GM12878 (cell line): ENCODE data around the gene PHEX. TPM values are rescaled to one million over a fixed set of nuclear protein-coding genes. Genes with fewer than 3 reads are reported as not detected.

Experiments used
- ATAC-seq: fragments of 200-7000 bp; cut with Tn5 transposase; 3 replicates; pipeline ENCODE4 v1.9.1; 2020; ENCODE audit warnings: mild to moderate bottlenecking, moderate library complexity
- BruUV-seq: library from RNA; stranded (reverse); fragments of 400-500 nt; replicated peaks from 2 replicates; lab custom pipeline; 2021; lab: Mats Ljungman, UMichigan
- CTCF ChIA-PET: fragments of 300-600 bp; sonication (Branson Sonifier 250); formaldehyde crosslinking; extraction: SDS; loops from one replicate; lab custom pipeline; 2021; ENCODE audit warnings: inconsistent platforms; lab: Yijun Ruan, JAX
- POLR2A ChIA-PET: fragments of 350-600 bp; formaldehyde crosslinking; extraction: SDS; loops from one replicate; lab custom pipeline; 2021; ENCODE audit warnings: inconsistent platforms; lab: Charles Lee
- RAD21 ChIA-PET: fragments of 300-600 bp; sonication (Branson Sonifier 250); formaldehyde crosslinking; loops from one replicate; lab custom pipeline; 2023; ENCODE audit warnings: antibody characterized with exemption; ENCODE audit not compliant: unreplicated experiment; lab: Charles Lee
- SMC1A ChIA-PET: fragments of 300-600 bp; sonication (Branson Sonifier 250); formaldehyde crosslinking; loops from one replicate; lab custom pipeline; 2023; ENCODE audit not compliant: unreplicated experiment, uncharacterized antibody; lab: Charles Lee
- DNase-seq: peaks from one replicate; pipeline ENCODE4 v3.0.0-alpha.2; 2011; ENCODE audit warnings: low read depth, low spot score
- FAIRE-seq: peaks from 3 replicates; lab custom pipeline; 2011; peaks lifted over from hg19 to GRCh38; lab: Jason Lieb, UNC
- H2AFZ ChIP-seq: 2 replicates; pipeline ENCODE4 v1.6.0; 2011; ENCODE audit warnings: low read depth, low read length, control low read depth; ENCODE audit not compliant: control insufficient read depth
- H3K27ac ChIP-seq: 2 replicates; pipeline ENCODE4 v1.5.1; 2011; ENCODE audit warnings: control low read depth; ENCODE audit not compliant: control insufficient read depth, insufficient read depth
- H3K27me3 ChIP-seq, 2 experiments: replicated peaks in 1 of 2; 2 replicates each; pipeline versions ENCODE4 v1.6.0 to v1.6.1; 2011; ENCODE audit warnings: low read length in 1 of 2; ENCODE audit not compliant: control insufficient read depth in 2 of 2, insufficient read depth in 2 of 2
- H3K36me3 ChIP-seq, 2 experiments: 2 replicates each; pipeline ENCODE4 v1.5.1; 2011; ENCODE audit warnings: low read length in 1 of 2; ENCODE audit not compliant: control insufficient read depth in 2 of 2, insufficient read depth in 2 of 2
- H3K4me1 ChIP-seq: 2 replicates; pipeline ENCODE4 v1.6.1; 2011; ENCODE audit warnings: mild to moderate bottlenecking, low read length, moderate library complexity, mixed read lengths; ENCODE audit not compliant: control insufficient read depth, insufficient read depth
- H3K4me2 ChIP-seq: 2 replicates; pipeline ENCODE4 v1.6.0; 2011; ENCODE audit warnings: control low read depth; ENCODE audit not compliant: control insufficient read depth, insufficient read depth
- H3K4me3 ChIP-seq: fragments of 200-600 bp; sonication (generic); 2 replicates; pipeline ENCODE4 v1.5.1; 2016
- H3K79me2 ChIP-seq: 2 replicates; pipeline ENCODE4 v1.6.0; 2011; ENCODE audit warnings: low read length; ENCODE audit not compliant: control insufficient read depth, insufficient read depth
- H3K9ac ChIP-seq: 2 replicates; pipeline ENCODE4 v1.8.0; 2011; ENCODE audit warnings: low read length, control low read depth, mixed read lengths; ENCODE audit not compliant: control insufficient read depth, insufficient read depth
- H3K9me3 ChIP-seq: replicated peaks from 3 replicates; pipeline ENCODE4 v1.5.1; 2011; ENCODE audit warnings: mild to moderate bottlenecking, low read length; ENCODE audit not compliant: control insufficient read depth, insufficient read depth
- H4K20me1 ChIP-seq: 2 replicates; pipeline ENCODE4 v1.6.0; 2011; ENCODE audit not compliant: control insufficient read depth, insufficient read depth
- DPF2 ChIP-seq: fragments of 450-650 bp; IDR thresholded peaks from 2 replicates; pipeline ENCODE4 v1.6.1; 2017; ENCODE audit warnings: mild to moderate bottlenecking
- EGR1 ChIP-seq, 2 experiments: IDR thresholded peaks; 1 replicate in 1 of 2; 2 replicates in 1 of 2; pipeline ENCODE4 v1.6.1; 2011 to 2012; ENCODE audit warnings: low read depth in 2 of 2, low read length in 2 of 2, borderline replicate concordance in 1 of 2, mild to moderate bottlenecking in 1 of 2, moderate library complexity in 1 of 2
- FOXK2 ChIP-seq: fragments of 450-650 bp; IDR thresholded peaks from 2 replicates; pipeline ENCODE4 v1.6.1; 2017; ENCODE audit warnings: mild to moderate bottlenecking, moderate library complexity
- HDAC2 ChIP-seq: fragments of 200-600 bp; sonication (generic); IDR thresholded peaks from 2 replicates; pipeline ENCODE4 v1.6.1; 2017
- JUNB ChIP-seq: IDR thresholded peaks from 2 replicates; pipeline ENCODE4 v1.6.1; 2016; ENCODE audit warnings: antibody characterized with exemption, mild to moderate bottlenecking
- POLR2AphosphoS5 ChIP-seq: IDR thresholded peaks from 2 replicates; pipeline ENCODE4 v1.6.1; 2011; ENCODE audit warnings: mild to moderate bottlenecking, low read length, inconsistent platforms
- RFX5 ChIP-seq: IDR thresholded peaks from 2 replicates; pipeline ENCODE4 v1.6.1; 2011; ENCODE audit warnings: low read depth, low read length, improper control_type of control experiment
- TCF12 ChIP-seq: IDR thresholded peaks from 2 replicates; pipeline ENCODE4 v1.6.1; 2011; ENCODE audit warnings: low read depth, mild to moderate bottlenecking, low read length
- WGBS: methylation state at CpG from one replicate; pipeline ENCODE4 v1.1.6; 2016; ENCODE audit warnings: low lambda C conversion rate; ENCODE audit not compliant: insufficient replicate concordance, insufficient coverage; ENCODE audit errors: missing lambda C conversion rate; 5-methylcytosine and 5-hydroxymethylcytosine counted together
- in situ Hi-C: fragments of 300-500 bp; cut with MboI; formaldehyde crosslinking; loops from 9 replicates; pipeline ENCODE4 v1.14.3; 2018; ENCODE audit warnings: mixed read lengths
- intact Hi-C: fragments of 100-400 bp; cut with micrococcal nuclease; formaldehyde crosslinking; loops from one replicate; pipeline ENCODE4 v1.14.2; 2022; ENCODE audit not compliant: unreplicated experiment
- polyA plus RNA-seq, 11 experiments: library from polyadenylated mRNA; depleted of rRNA in 4 of 11; unstranded in 6 of 11; stranded (reverse) in 5 of 11; fragments of >200 nt; fragmentation: Nextera tagmentation in 4 of 11; fragmentation: Illumina TruSeq in 1 of 11; extraction: Ambion mirVana in 4 of 11; extraction: Trizol in 1 of 11; gene quantifications; 1 replicate in 1 of 11; 2 replicates in 10 of 11; pipeline versions ENCODE4 v1.2.1 to v1.2.3, GENCODE V29; 2011 to 2016; ENCODE audit warnings: inconsistent platforms in 2 of 11, missing spikeins in 2 of 11, low read depth in 1 of 11
- total RNA-seq, 4 experiments: library from RNA; depleted of rRNA in 3 of 4; stranded (reverse); fragments of >200 nt in 3 of 4; fragmentation: Illumina TruSeq in 1 of 4; extraction: Trizol in 1 of 4; gene quantifications; 2 replicates each; pipeline versions ENCODE4 v1.2.1 to v1.2.3, GENCODE V29; 2013 to 2021
- TF ChIP-seq, protein P1 (sequence below): fragments of 450-650 bp; IDR thresholded peaks from 2 replicates; pipeline ENCODE4 v1.6.1; 2017; ENCODE audit warnings: antibody characterized with exemption, mild to moderate bottlenecking, moderate library complexity
- TF ChIP-seq, protein P2 (sequence below): IDR thresholded peaks from 2 replicates; pipeline ENCODE4 v1.6.1; 2011; ENCODE audit warnings: mild to moderate bottlenecking, low read depth, low read length, moderate library complexity; ENCODE audit not compliant: insufficient replicate concordance
- TF ChIP-seq, protein P3 (sequence below): IDR thresholded peaks from 2 replicates; pipeline ENCODE4 v1.6.1; 2011; ENCODE audit warnings: borderline replicate concordance, low read depth, mild to moderate bottlenecking, moderate library complexity, mixed read lengths, low read length; ENCODE audit not compliant: insufficient read depth; ENCODE audit errors: extremely low read length
- TF ChIP-seq, protein P4 (sequence below): fragments of 450-650 bp; conservative IDR thresholded peaks from 2 replicates; pipeline ENCODE4 v1.6.1; 2017; ENCODE audit warnings: mild to moderate bottlenecking, moderate library complexity
- TF ChIP-seq, protein P5 (sequence below): fragments of 150-350 bp; IDR thresholded peaks from 2 replicates; pipeline ENCODE4 v1.6.1; 2016; ENCODE audit warnings: low read depth, low read length

PHEX gene
- total and polyA plus RNA-seq, 10 of the 15 experiments (the other 5 are each of a cell fraction or from before 2014, with no cell fraction given): 0.12 to 97.2 (median 0.55) TPM

DNA sequence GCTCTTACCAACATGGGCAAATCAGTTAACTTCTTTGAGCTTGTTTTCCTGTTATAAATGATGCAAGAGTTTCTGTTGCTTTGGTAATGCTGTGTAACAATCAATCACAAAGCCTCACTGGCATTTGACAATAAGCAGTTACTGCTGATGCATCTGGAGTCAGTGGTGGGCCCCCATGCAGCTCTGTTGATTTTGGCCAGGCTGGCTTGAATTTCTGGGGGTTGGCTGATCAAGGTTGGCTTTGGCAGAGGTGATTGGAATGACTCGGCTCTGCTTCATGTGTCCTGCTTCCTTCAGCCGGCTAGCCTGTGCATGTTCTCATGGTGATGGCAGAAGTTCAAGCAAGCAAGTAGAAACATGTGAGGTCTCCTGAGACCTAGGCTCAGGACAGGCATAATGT is 90.4 kb downstream of the PHEX start:
- POLR2A ChIA-PET: interaction anchor here (0.7 kb wide), 1 partner anchor 75 kb away, joined by 5 read pairs; no protein-coding TSS in a partner anchor
- CTCF ChIA-PET: interaction anchor here (0.9 to 4.8 kb wide), 4 partner anchors 9 to 137 kb away, joined by 3 to 49 read pairs (median 8); no protein-coding TSS in a partner anchor
- ATAC-seq (peak; percentile 37), FAIRE-seq (no peak), DNase-seq (no peak)
- no peaks in the 10 kb centered on the region for H3K4me1 ChIP-seq
- H3K4me3 ChIP-seq: no peak overlapping the region
- H3K4me2 ChIP-seq: no peak overlapping the region
- no TSS peak for BruUV-seq
- no peaks in the 10 kb centered on the region for H3K9me3 ChIP-seq
- H3K36me3 ChIP-seq: no peaks in the 10 kb centered on the region
- RAD21 ChIA-PET: interaction anchor here (0.8 to 1.5 kb wide), 6 partner anchors 10 to 137 kb away, joined by 3 to 7 read pairs (median 5); no protein-coding TSS in a partner anchor
- no peaks in the 10 kb centered on the region for H3K27me3 ChIP-seq
- no peaks in the 10 kb centered on the region for H3K79me2 ChIP-seq
- H3K27ac ChIP-seq: no peak overlapping the region
- in situ Hi-C loops: no loop called here
- no peak overlapping the region for H3K9ac ChIP-seq
- WGBS: 71% methylated on average over 2 of the region's 2 CpGs
- no peak overlapping the region for H2AFZ ChIP-seq
- intact Hi-C loops: no loop called here
- H4K20me1 ChIP-seq: no peaks in the 10 kb centered on the region
- SMC1A ChIA-PET: interaction anchor here (1.7 to 5.9 kb wide), 3 partner anchors 10 to 23 kb away, joined by 5 to 29 read pairs (median 14); no protein-coding TSS in a partner anchor
- no peak for TF ChIP-seq HDAC2
- TF ChIP-seq, protein P1, sequence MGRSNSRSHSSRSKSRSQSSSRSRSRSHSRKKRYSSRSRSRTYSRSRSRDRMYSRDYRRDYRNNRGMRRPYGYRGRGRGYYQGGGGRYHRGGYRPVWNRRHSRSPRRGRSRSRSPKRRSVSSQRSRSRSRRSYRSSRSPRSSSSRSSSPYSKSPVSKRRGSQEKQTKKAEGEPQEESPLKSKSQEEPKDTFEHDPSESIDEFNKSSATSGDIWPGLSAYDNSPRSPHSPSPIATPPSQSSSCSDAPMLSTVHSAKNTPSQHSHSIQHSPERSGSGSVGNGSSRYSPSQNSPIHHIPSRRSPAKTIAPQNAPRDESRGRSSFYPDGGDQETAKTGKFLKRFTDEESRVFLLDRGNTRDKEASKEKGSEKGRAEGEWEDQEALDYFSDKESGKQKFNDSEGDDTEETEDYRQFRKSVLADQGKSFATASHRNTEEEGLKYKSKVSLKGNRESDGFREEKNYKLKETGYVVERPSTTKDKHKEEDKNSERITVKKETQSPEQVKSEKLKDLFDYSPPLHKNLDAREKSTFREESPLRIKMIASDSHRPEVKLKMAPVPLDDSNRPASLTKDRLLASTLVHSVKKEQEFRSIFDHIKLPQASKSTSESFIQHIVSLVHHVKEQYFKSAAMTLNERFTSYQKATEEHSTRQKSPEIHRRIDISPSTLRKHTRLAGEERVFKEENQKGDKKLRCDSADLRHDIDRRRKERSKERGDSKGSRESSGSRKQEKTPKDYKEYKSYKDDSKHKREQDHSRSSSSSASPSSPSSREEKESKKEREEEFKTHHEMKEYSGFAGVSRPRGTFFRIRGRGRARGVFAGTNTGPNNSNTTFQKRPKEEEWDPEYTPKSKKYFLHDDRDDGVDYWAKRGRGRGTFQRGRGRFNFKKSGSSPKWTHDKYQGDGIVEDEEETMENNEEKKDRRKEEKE: no peak
- TF ChIP-seq DPF2: no peak
- TF ChIP-seq RFX5: no peak
- TF ChIP-seq TCF12: no peak
- TF ChIP-seq FOXK2: no peak
- no peak for TF ChIP-seq EGR1 (IDR thresholded peaks at IDR 0.05; ENCODE audit: borderline replicate concordance in 1 of 2, low read depth in 2 of 2, low read length in 2 of 2)
- TF ChIP-seq, protein P2, sequence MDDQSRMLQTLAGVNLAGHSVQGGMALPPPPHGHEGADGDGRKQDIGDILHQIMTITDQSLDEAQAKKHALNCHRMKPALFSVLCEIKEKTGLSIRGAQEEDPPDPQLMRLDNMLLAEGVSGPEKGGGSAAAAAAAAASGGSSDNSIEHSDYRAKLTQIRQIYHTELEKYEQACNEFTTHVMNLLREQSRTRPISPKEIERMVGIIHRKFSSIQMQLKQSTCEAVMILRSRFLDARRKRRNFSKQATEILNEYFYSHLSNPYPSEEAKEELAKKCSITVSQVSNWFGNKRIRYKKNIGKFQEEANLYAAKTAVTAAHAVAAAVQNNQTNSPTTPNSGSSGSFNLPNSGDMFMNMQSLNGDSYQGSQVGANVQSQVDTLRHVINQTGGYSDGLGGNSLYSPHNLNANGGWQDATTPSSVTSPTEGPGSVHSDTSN: no peak
- no peak for TF ChIP-seq POLR2AphosphoS5
- TF ChIP-seq JUNB: no peak
- TF ChIP-seq, protein P3, sequence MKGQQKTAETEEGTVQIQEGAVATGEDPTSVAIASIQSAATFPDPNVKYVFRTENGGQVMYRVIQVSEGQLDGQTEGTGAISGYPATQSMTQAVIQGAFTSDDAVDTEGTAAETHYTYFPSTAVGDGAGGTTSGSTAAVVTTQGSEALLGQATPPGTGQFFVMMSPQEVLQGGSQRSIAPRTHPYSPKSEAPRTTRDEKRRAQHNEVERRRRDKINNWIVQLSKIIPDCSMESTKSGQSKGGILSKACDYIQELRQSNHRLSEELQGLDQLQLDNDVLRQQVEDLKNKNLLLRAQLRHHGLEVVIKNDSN: no peak
- TF ChIP-seq, protein P4, sequence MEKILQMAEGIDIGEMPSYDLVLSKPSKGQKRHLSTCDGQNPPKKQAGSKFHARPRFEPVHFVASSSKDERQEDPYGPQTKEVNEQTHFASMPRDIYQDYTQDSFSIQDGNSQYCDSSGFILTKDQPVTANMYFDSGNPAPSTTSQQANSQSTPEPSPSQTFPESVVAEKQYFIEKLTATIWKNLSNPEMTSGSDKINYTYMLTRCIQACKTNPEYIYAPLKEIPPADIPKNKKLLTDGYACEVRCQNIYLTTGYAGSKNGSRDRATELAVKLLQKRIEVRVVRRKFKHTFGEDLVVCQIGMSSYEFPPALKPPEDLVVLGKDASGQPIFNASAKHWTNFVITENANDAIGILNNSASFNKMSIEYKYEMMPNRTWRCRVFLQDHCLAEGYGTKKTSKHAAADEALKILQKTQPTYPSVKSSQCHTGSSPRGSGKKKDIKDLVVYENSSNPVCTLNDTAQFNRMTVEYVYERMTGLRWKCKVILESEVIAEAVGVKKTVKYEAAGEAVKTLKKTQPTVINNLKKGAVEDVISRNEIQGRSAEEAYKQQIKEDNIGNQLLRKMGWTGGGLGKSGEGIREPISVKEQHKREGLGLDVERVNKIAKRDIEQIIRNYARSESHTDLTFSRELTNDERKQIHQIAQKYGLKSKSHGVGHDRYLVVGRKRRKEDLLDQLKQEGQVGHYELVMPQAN: no peak
- TF ChIP-seq, protein P5, sequence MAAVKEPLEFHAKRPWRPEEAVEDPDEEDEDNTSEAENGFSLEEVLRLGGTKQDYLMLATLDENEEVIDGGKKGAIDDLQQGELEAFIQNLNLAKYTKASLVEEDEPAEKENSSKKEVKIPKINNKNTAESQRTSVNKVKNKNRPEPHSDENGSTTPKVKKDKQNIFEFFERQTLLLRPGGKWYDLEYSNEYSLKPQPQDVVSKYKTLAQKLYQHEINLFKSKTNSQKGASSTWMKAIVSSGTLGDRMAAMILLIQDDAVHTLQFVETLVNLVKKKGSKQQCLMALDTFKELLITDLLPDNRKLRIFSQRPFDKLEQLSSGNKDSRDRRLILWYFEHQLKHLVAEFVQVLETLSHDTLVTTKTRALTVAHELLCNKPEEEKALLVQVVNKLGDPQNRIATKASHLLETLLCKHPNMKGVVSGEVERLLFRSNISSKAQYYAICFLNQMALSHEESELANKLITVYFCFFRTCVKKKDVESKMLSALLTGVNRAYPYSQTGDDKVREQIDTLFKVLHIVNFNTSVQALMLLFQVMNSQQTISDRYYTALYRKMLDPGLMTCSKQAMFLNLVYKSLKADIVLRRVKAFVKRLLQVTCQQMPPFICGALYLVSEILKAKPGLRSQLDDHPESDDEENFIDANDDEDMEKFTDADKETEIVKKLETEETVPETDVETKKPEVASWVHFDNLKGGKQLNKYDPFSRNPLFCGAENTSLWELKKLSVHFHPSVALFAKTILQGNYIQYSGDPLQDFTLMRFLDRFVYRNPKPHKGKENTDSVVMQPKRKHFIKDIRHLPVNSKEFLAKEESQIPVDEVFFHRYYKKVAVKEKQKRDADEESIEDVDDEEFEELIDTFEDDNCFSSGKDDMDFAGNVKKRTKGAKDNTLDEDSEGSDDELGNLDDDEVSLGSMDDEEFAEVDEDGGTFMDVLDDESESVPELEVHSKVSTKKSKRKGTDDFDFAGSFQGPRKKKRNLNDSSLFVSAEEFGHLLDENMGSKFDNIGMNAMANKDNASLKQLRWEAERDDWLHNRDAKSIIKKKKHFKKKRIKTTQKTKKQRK: no peak
